Neural crest cell (in vitro differentiated cells): ENCODE results near the gene OTOG. TPM values are rescaled to one million over a fixed set of nuclear protein-coding genes. Genes with fewer than 3 reads are reported as not detected.

Source experiments
- DNase-seq: peaks from one replicate; pipeline ENCODE4 v3.0.0; 2021; ENCODE audit warnings: low read depth, mixed read lengths, low spot score
- H3K27ac Mint-ChIP-seq: one replicate; pipeline ENCODE4 v1.8.0; 2021; ENCODE audit warnings: mild to moderate bottlenecking, mixed read lengths; ENCODE audit not compliant: unreplicated experiment
- H3K27me3 Mint-ChIP-seq: 2 replicates; pipeline ENCODE4 v1.8.0; 2021; ENCODE audit warnings: low read depth, mild to moderate bottlenecking, mixed read lengths
- H3K36me3 Mint-ChIP-seq: 2 replicates; pipeline ENCODE4 v1.8.0; 2021; ENCODE audit warnings: low read depth, mild to moderate bottlenecking, mixed read lengths
- H3K4me1 Mint-ChIP-seq: 2 replicates; pipeline ENCODE4 v1.8.0; 2021; ENCODE audit warnings: mixed read lengths
- H3K4me3 Mint-ChIP-seq: one replicate; pipeline ENCODE4 v1.8.0; 2021; ENCODE audit warnings: mild to moderate bottlenecking, mixed read lengths
- H3K9me3 Mint-ChIP-seq: 2 replicates; pipeline ENCODE4 v1.8.0; 2021; ENCODE audit warnings: mixed read lengths
- CTCF ChIP-seq: fragments of 200-600 bp; sonication (generic); conservative IDR thresholded peaks from 2 replicates; pipeline ENCODE4 v1.5.0; 2021; ENCODE audit warnings: antibody characterized with exemption, mild to moderate bottlenecking
- total RNA-seq: library from RNA; stranded (reverse); gene quantifications from 2 replicates; pipeline ENCODE4 v1.2.1, GENCODE V29; 2021

Gene OTOG
- total RNA-seq, 1 donor from 2014 or later = not detected

GRCh38 chr11:17683377-17684161, 136.5 kb downstream of the OTOG start:
- Mint-ChIP-seq H3K27ac (peak overlapping the region; percentile 66), H3K4me3 (no peak overlapping the region), H3K9me3 (no peaks in the 10 kb centered on the region), H3K27me3 (peaks cover 65% of the 10 kb centered on the region), H3K36me3 (no peaks in the 10 kb centered on the region), H3K4me1 (no peaks in the 10 kb centered on the region)
- DNase-seq = no peak
- no peak for TF ChIP-seq CTCF

GRCh38 chr11:17684550-17684949, 137.5 kb downstream of the OTOG start:
- TF ChIP-seq CTCF = no peak
- no peaks in the 10 kb centered on the region for H3K36me3 Mint-ChIP-seq
- no peaks in the 10 kb centered on the region for H3K9me3 Mint-ChIP-seq
- peaks cover 55% of the 10 kb centered on the region for H3K27me3 Mint-ChIP-seq
- no peak overlapping the region for H3K27ac Mint-ChIP-seq
- no peaks in the 10 kb centered on the region for H3K4me1 Mint-ChIP-seq
- H3K4me3 Mint-ChIP-seq = no peak overlapping the region
- no peak for DNase-seq

GRCh38 chr11:17686231-17686980, 139.3 kb downstream of the OTOG start:
- H3K9me3 Mint-ChIP-seq = no peaks in the 10 kb centered on the region
- no peaks in the 10 kb centered on the region for H3K4me1 Mint-ChIP-seq
- DNase-seq = no peak
- no peaks in the 10 kb centered on the region for H3K36me3 Mint-ChIP-seq
- H3K4me3 Mint-ChIP-seq = no peak overlapping the region
- H3K27me3 Mint-ChIP-seq = peaks cover 37% of the 10 kb centered on the region
- no peak overlapping the region for H3K27ac Mint-ChIP-seq
- TF ChIP-seq CTCF = no peak

- H3K9me3 Mint-ChIP-seq = no peaks in the 10 kb centered on the region
- no peaks in the 10 kb centered on the region for H3K36me3 Mint-ChIP-seq
- no peak for TF ChIP-seq CTCF
- H3K27me3 Mint-ChIP-seq = peaks cover 27% of the 10 kb centered on the region
- no peak overlapping the region for H3K27ac Mint-ChIP-seq
- H3K4me3 Mint-ChIP-seq = no peak overlapping the region
- no peak for DNase-seq
- H3K4me1 Mint-ChIP-seq = no peaks in the 10 kb centered on the region
Observed at GRCh38 chr11:17687946-17688670, 141.0 kb downstream of the OTOG start.

GRCh38 chr11:17691550-17691949, 144.5 kb downstream of the OTOG start:
- H3K9me3 Mint-ChIP-seq = no peaks in the 10 kb centered on the region
- no peak overlapping the region for H3K27ac Mint-ChIP-seq
- TF ChIP-seq CTCF = no peak
- H3K4me1 Mint-ChIP-seq = peaks cover 5% of the 10 kb centered on the region
- H3K36me3 Mint-ChIP-seq = peaks cover 2% of the 10 kb centered on the region
- H3K27me3 Mint-ChIP-seq = peaks cover 37% of the 10 kb centered on the region
- H3K4me3 Mint-ChIP-seq = no peak overlapping the region
- no peak for DNase-seq
